ENCODE data around the gene IARS1. TPM values are rescaled to one million over a fixed set of nuclear protein-coding genes. Genes with fewer than 3 reads are reported as not detected.

Gene IARS1
- total RNA-seq, 1 experiment from 2014 or later = 220 TPM

DNA sequence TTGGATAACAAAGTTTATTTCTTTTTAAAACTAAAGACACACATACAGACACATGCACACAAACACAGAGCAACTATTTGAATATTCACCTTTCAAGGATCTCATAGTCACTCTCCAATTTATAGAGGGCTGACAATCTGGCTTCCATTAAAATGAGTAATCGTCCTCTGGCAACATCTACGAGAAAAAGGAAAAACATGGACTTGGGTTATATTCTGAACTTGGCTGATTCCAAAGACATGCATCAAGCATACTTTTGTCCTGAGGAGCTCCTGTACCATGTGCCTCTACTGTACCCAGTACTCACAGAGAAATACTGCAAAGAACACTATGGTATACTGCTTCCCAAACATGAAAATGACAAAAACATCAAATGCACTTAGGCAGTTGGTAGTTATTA is 15.4 kb downstream of the IARS1 start:
- DNase-seq (ENCODE audit: low spot score) (no peak), ATAC-seq (no peak)
- ChIA-PET CTCF (interaction anchor here (1.8 kb wide), 1 partner anchor 137 kb away, joined by 4 read pairs; no protein-coding TSS in a partner anchor), POLR2A (interaction anchor here (0.7 kb wide), 2 partner anchors 14 to 17 kb away, joined by 3 to 5 read pairs; no protein-coding TSS in a partner anchor)
- Mint-ChIP-seq H3K9me3 (no peaks in the 10 kb centered on the region), H3K4me1 (no peaks in the 10 kb centered on the region), H3K27ac (no peak overlapping the region), H3K4me3 (no peak overlapping the region), H3K27me3 (ENCODE audit: low read depth) (no peaks in the 10 kb centered on the region), H3K36me3 (peaks cover 86% of the 10 kb centered on the region)
- no peak for TF ChIP-seq ZNF671 (CRISPR knock-in tag; IDR thresholded peaks at IDR 0.05)

DNA sequence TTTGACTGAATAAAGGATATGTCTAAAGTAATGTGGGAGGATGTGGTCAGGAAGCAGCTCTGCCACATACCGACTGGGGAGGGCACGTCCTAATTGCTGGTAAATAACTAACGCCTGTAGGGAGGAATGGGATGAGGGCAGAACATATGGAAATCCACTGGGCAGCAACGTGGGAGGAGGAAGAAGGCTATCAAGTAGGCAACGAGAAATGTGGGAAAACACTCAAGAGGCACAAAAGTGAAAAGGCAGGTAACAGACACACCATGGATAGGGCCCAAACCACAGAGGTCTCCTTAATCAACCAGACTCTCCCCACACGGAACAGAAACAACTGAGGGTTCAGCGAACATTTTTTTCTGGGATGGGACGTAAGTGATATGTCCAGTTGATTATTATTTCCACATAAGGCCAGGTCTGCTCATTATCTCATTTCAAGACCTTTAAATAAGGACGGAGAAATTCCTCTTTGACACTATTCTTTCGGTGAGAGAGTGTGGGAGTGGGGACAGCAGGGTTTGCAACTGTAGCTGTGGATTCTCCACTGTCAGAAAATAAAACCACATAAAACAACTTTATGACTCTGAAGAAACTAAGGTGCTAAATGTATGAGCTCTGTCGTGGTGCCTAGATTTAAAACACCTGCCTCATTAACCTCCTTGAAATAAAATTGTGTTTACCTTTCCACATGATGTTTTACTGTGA is 17.0 kb downstream of the IARS1 start:
- no peak overlapping the region for H3K4me3 Mint-ChIP-seq
- ChIA-PET POLR2A (no interaction called here), CTCF (no interaction called here)
- H3K27me3 Mint-ChIP-seq (ENCODE audit: low read depth) = no peaks in the 10 kb centered on the region
- H3K36me3 Mint-ChIP-seq = peaks cover 89% of the 10 kb centered on the region
- no peaks in the 10 kb centered on the region for H3K9me3 Mint-ChIP-seq
- DNase-seq (ENCODE audit: low spot score) (no peak), ATAC-seq (no peak)
- no peak overlapping the region for H3K27ac Mint-ChIP-seq
- TF ChIP-seq, protein P1, sequence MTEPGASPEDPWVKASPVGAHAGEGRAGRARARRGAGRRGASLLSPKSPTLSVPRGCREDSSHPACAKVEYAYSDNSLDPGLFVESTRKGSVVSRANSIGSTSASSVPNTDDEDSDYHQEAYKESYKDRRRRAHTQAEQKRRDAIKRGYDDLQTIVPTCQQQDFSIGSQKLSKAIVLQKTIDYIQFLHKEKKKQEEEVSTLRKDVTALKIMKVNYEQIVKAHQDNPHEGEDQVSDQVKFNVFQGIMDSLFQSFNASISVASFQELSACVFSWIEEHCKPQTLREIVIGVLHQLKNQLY (CRISPR knock-in tag; IDR thresholded peaks at IDR 0.05) = no peak
- TF ChIP-seq, protein P2, sequence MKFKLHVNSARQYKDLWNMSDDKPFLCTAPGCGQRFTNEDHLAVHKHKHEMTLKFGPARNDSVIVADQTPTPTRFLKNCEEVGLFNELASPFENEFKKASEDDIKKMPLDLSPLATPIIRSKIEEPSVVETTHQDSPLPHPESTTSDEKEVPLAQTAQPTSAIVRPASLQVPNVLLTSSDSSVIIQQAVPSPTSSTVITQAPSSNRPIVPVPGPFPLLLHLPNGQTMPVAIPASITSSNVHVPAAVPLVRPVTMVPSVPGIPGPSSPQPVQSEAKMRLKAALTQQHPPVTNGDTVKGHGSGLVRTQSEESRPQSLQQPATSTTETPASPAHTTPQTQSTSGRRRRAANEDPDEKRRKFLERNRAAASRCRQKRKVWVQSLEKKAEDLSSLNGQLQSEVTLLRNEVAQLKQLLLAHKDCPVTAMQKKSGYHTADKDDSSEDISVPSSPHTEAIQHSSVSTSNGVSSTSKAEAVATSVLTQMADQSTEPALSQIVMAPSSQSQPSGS (CRISPR knock-in tag; IDR thresholded peaks at IDR 0.05; ENCODE audit: borderline replicate concordance, low read depth) = no peak
- TF ChIP-seq ZNF396 (CRISPR knock-in tag; IDR thresholded peaks at IDR 0.05; ENCODE audit: borderline replicate concordance) = no peak
- no peak for TF ChIP-seq RORB (CRISPR knock-in tag; IDR thresholded peaks at IDR 0.05)
- no peak for TF ChIP-seq ATF1 (CRISPR knock-in tag; IDR thresholded peaks at IDR 0.05)
- no peak for TF ChIP-seq ZNF317 (CRISPR knock-in tag; IDR thresholded peaks at IDR 0.05; ENCODE audit: borderline replicate concordance, low read depth)
- TF ChIP-seq CREM (CRISPR knock-in tag; IDR thresholded peaks at IDR 0.05) = no peak
- no peak for TF ChIP-seq ESRRA (CRISPR knock-in tag; IDR thresholded peaks at IDR 0.05; ENCODE audit: borderline replicate concordance)
- TF ChIP-seq, protein P3, sequence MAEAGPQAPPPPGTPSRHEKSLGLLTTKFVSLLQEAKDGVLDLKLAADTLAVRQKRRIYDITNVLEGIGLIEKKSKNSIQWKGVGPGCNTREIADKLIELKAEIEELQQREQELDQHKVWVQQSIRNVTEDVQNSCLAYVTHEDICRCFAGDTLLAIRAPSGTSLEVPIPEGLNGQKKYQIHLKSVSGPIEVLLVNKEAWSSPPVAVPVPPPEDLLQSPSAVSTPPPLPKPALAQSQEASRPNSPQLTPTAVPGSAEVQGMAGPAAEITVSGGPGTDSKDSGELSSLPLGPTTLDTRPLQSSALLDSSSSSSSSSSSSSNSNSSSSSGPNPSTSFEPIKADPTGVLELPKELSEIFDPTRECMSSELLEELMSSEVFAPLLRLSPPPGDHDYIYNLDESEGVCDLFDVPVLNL (CRISPR knock-in tag; IDR thresholded peaks at IDR 0.05; ENCODE audit: borderline replicate concordance, low read depth) = no peak
- TF ChIP-seq TEAD1 (CRISPR knock-in tag; IDR thresholded peaks at IDR 0.05) = no peak
- TF ChIP-seq, protein P4, sequence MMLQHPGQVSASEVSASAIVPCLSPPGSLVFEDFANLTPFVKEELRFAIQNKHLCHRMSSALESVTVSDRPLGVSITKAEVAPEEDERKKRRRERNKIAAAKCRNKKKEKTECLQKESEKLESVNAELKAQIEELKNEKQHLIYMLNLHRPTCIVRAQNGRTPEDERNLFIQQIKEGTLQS (CRISPR knock-in tag; conservative IDR thresholded peaks at IDR 0.05) = no peak
- TF ChIP-seq JUN (CRISPR knock-in tag; IDR thresholded peaks at IDR 0.05) = no peak
- TF ChIP-seq, protein P5, sequence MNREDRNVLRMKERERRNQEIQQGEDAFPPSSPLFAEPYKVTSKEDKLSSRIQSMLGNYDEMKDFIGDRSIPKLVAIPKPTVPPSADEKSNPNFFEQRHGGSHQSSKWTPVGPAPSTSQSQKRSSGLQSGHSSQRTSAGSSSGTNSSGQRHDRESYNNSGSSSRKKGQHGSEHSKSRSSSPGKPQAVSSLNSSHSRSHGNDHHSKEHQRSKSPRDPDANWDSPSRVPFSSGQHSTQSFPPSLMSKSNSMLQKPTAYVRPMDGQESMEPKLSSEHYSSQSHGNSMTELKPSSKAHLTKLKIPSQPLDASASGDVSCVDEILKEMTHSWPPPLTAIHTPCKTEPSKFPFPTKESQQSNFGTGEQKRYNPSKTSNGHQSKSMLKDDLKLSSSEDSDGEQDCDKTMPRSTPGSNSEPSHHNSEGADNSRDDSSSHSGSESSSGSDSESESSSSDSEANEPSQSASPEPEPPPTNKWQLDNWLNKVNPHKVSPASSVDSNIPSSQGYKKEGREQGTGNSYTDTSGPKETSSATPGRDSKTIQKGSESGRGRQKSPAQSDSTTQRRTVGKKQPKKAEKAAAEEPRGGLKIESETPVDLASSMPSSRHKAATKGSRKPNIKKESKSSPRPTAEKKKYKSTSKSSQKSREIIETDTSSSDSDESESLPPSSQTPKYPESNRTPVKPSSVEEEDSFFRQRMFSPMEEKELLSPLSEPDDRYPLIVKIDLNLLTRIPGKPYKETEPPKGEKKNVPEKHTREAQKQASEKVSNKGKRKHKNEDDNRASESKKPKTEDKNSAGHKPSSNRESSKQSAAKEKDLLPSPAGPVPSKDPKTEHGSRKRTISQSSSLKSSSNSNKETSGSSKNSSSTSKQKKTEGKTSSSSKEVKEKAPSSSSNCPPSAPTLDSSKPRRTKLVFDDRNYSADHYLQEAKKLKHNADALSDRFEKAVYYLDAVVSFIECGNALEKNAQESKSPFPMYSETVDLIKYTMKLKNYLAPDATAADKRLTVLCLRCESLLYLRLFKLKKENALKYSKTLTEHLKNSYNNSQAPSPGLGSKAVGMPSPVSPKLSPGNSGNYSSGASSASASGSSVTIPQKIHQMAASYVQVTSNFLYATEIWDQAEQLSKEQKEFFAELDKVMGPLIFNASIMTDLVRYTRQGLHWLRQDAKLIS (CRISPR knock-in tag; IDR thresholded peaks at IDR 0.05; ENCODE audit: borderline replicate concordance) = no peak
- TF ChIP-seq PRRX2 (CRISPR knock-in tag; IDR thresholded peaks at IDR 0.05) = no peak
- no peak for TF ChIP-seq ZNF263 (CRISPR knock-in tag; IDR thresholded peaks at IDR 0.05; ENCODE audit: low read depth)
- TF ChIP-seq, protein P6, sequence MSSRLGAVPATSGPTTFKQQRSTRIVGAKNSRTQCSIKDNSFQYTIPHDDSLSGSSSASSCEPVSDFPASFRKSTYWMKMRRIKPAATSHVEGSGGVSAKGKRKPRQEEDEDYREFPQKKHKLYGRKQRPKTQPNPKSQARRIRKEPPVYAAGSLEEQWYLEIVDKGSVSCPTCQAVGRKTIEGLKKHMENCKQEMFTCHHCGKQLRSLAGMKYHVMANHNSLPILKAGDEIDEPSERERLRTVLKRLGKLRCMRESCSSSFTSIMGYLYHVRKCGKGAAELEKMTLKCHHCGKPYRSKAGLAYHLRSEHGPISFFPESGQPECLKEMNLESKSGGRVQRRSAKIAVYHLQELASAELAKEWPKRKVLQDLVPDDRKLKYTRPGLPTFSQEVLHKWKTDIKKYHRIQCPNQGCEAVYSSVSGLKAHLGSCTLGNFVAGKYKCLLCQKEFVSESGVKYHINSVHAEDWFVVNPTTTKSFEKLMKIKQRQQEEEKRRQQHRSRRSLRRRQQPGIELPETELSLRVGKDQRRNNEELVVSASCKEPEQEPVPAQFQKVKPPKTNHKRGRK (CRISPR knock-in tag; IDR thresholded peaks at IDR 0.05; ENCODE audit: borderline replicate concordance) = no peak
- TF ChIP-seq, protein P7, sequence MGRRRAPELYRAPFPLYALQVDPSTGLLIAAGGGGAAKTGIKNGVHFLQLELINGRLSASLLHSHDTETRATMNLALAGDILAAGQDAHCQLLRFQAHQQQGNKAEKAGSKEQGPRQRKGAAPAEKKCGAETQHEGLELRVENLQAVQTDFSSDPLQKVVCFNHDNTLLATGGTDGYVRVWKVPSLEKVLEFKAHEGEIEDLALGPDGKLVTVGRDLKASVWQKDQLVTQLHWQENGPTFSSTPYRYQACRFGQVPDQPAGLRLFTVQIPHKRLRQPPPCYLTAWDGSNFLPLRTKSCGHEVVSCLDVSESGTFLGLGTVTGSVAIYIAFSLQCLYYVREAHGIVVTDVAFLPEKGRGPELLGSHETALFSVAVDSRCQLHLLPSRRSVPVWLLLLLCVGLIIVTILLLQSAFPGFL (CRISPR knock-in tag; IDR thresholded peaks at IDR 0.05; ENCODE audit: borderline replicate concordance) = no peak
- no peaks in the 10 kb centered on the region for H3K4me1 Mint-ChIP-seq

Data from WTC11 (cell line).